HG03060 (cell line): ENCODE results near the gene ZNF860.

ENCODE experiments used
- ATAC-seq: cut with Tn5 transposase; IDR thresholded peaks from one replicate; pipeline ENCODE4 v1.9.1; 2021; ENCODE audit warnings: low read depth, moderate number of reproducible peaks; ENCODE audit not compliant: unreplicated experiment

The ZNF860 gene

DNA sequence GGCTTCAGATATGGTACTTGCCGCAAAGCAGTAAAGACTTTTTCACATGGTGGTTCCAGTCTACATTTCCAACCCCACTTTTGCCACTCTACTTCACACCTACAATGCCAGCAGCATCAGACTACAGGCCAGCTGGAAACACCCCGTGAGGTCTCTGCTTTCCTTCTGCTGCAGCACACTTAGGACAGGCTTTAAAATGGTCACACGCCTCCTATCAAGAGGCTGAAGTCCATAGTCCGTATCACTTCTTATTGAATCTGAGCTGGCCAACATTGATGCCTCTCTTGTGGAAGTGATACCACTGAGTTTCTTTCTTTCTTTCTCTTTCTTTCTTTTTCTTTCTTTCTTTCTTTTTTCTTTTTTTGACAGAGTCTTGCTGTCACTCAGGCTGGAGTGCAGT lies 59.8 kb downstream of the ZNF860 start:
- ATAC-seq, result no peak
